ENCODE results near the gene FOXC1. TPM values are rescaled to one million over a fixed set of nuclear protein-coding genes. Genes with fewer than 3 reads are reported as not detected.

FOXC1 gene
- total RNA-seq, 1 experiment from 2014 or later = not detected

- Histone ChIP-seq H3K23me2 (ENCODE audit: insufficient read length, low read depth, low read length, poor library complexity, severe bottlenecking) (peaks cover 6% of the 10 kb centered on the region), H2BK12ac (ENCODE audit: insufficient read length, low read depth, low read length) (no peak overlapping the region), H3K18ac (ENCODE audit: insufficient read length, low read depth, low read length) (no peak overlapping the region), H2AFZ (ENCODE audit: low read length) (no peak overlapping the region), H3K4me2 (ENCODE audit: insufficient read depth, insufficient read length, low read length) (no peak overlapping the region), H4K5ac (ENCODE audit: insufficient read length, low read depth, low read length) (no peak overlapping the region), H3T11ph (ENCODE audit: low read length) (no peak overlapping the region), H3K14ac (ENCODE audit: insufficient read depth, low read length) (no peak overlapping the region), H3K27ac (ENCODE audit: insufficient read length, low read depth, low read length) (no peak overlapping the region), H3K9me3 (ENCODE audit: control insufficient read depth, low read depth, low read length) (no peaks in the 10 kb centered on the region), H3K4ac (ENCODE audit: low read depth, low read length) (no peak overlapping the region), H4K20me1 (ENCODE audit: control insufficient read depth, insufficient read depth, insufficient read length) (peaks cover 3% of the 10 kb centered on the region), H2BK120ac (ENCODE audit: low read depth, low read length, poor library complexity, severe bottlenecking) (no peak overlapping the region), H3K79me2 (ENCODE audit: insufficient read depth, low read length) (no peaks in the 10 kb centered on the region), H3K56ac (ENCODE audit: insufficient read length, low read depth, low read length) (no peak overlapping the region), H2BK20ac (ENCODE audit: low read depth, low read length, poor library complexity, severe bottlenecking) (no peak overlapping the region), H4K91ac (ENCODE audit: insufficient read length, low read depth, low read length) (no peak overlapping the region), H2BK5ac (ENCODE audit: insufficient read length, low read length) (no peak overlapping the region), H4K8ac (replicated peaks; ENCODE audit: insufficient read length, low read depth, low read length) (no peak overlapping the region), H2AK5ac (ENCODE audit: insufficient read length, low read length) (no peak overlapping the region), H3K27me3 (ENCODE audit: insufficient read depth, low read length) (peaks cover 99% of the 10 kb centered on the region), H3K4me1 (ENCODE audit: insufficient read depth, low read length) (no peaks in the 10 kb centered on the region; the same call in 1 of the 2 replicates), H3K23ac (ENCODE audit: insufficient read length, low read depth, low read length) (no peak overlapping the region), H2BK15ac (ENCODE audit: low read depth, low read length) (no peak overlapping the region), H3K79me1 (ENCODE audit: insufficient read depth, low read depth, low read length, poor library complexity, severe bottlenecking) (no peaks in the 10 kb centered on the region), H3K9ac (ENCODE audit: extremely low read depth, insufficient read length, low read length) (no peak overlapping the region)
- no peak for DNase-seq
- peaks cover 0 to 5% (median 4%) of the 10 kb centered on the region in 3 experiments; a peak in 4 of 7 replicates for H3K36me3 Mint-ChIP-seq (ENCODE audit: insufficient read depth in 1 of 3, low read depth in 3 of 3)
- no peaks in the 10 kb centered on the region; a peak in 2 of 5 replicates for H3K9me3 Mint-ChIP-seq
- H3K27ac Mint-ChIP-seq = no peak overlapping the region
- no CpG with 5 or more reads among the region's 31 CpGs for WGBS (ENCODE audit: extremely low coverage, insufficient read length, low lambda C conversion rate)
- peak overlapping the region in 1 of 2 experiments; percentile 69; a peak in 3 of 5 replicates for H3K4me3 Mint-ChIP-seq
- peaks cover under 1 to 26% of the 10 kb centered on the region in 2 experiments; a peak in 3 of 4 replicates for H3K4me1 Mint-ChIP-seq
- no peak for TF ChIP-seq CTCF (conservative IDR thresholded peaks at IDR 0.05)
- peaks cover 97% of the 10 kb centered on the region for H3K27me3 Mint-ChIP-seq (ENCODE audit: low read depth)
Observed at GRCh38 chr6:1618311-1619097, 8.8 kb downstream of the FOXC1 start.

Measured in H9 (cell line).